ENCODE data around the gene RAB6B. TPM values are rescaled to one million over a fixed set of nuclear protein-coding genes. Genes with fewer than 3 reads are reported as not detected.

Gene RAB6B
- polyA plus RNA-seq, 2 of the 4 experiments (the other 2 are of a cell fraction) = 2.4 to 2.5 TPM

GRCh38 chr3:133854264-133855001 lies 41.2 kb downstream of the RAB6B start:
- POLR2A ChIA-PET = no interaction called here
- no peak for TF ChIP-seq GATA3 (IDR thresholded peaks at IDR 0.05; ENCODE audit: borderline replicate concordance)
- TF ChIP-seq RARB (CRISPR knock-in tag; IDR thresholded peaks at IDR 0.05) = no peak
- TF ChIP-seq EHMT2 (IDR thresholded peaks at IDR 0.05; ENCODE audit: low read depth) = no peak
- no peak for TF ChIP-seq ZC3H11A (IDR thresholded peaks at IDR 0.05)
- no peak for TF ChIP-seq HMGXB4 (CRISPR knock-in tag; IDR thresholded peaks at IDR 0.05; ENCODE audit: borderline replicate concordance)
- TF ChIP-seq E2F6 (IDR thresholded peaks at IDR 0.05; ENCODE audit: borderline replicate concordance, low read depth) = no peak
- no peak for TF ChIP-seq HOXB13 (CRISPR knock-in tag; IDR thresholded peaks at IDR 0.05; ENCODE audit: low read depth)
- TF ChIP-seq CHD4 (IDR thresholded peaks at IDR 0.05; ENCODE audit: borderline replicate concordance) = no peak
- Histone ChIP-seq H3K9me3 (no peaks in the 10 kb centered on the region), H3K4me1 (no peaks in the 10 kb centered on the region), H3K27ac (no peak overlapping the region), H3K4me3 (no peak overlapping the region), H3K4me2 (no peak overlapping the region)
- ATAC-seq = no peak
- CTCF ChIA-PET = interaction anchor here (1.2 to 1.7 kb wide), 2 partner anchors 11 to 22 kb away, joined by 3 to 4 read pairs; no protein-coding TSS in a partner anchor
- WGBS (ENCODE audit: missing lambda C conversion rate) = 58% methylated on average over 5 of the region's 5 CpGs
- FAIRE-seq = no peak
- DNase-seq (ENCODE audit: low read depth in 1 of 2, low spot score in 1 of 2) = no peak

GRCh38 chr3:133853925-133854227 lies 41.8 kb downstream of the RAB6B start:
- 28% methylated on average over 2 of the region's 2 CpGs for WGBS (ENCODE audit: missing lambda C conversion rate)
- no peak for DNase-seq (ENCODE audit: low read depth in 1 of 2, low spot score in 1 of 2)
- TF ChIP-seq NR3C1 (IDR thresholded peaks at IDR 0.05) (no peak), SMC3 (IDR thresholded peaks at IDR 0.05) (no peak), HMGXB4 (CRISPR knock-in tag; IDR thresholded peaks at IDR 0.05; ENCODE audit: borderline replicate concordance) (no peak), PHF8 (IDR thresholded peaks at IDR 0.05; ENCODE audit: borderline replicate concordance, low read depth) (no peak), ZC3H11A (IDR thresholded peaks at IDR 0.05) (no peak), ELK1 (IDR thresholded peaks at IDR 0.05; ENCODE audit: low read depth, low read length) (no peak), MYC (IDR thresholded peaks at IDR 0.05; ENCODE audit: borderline replicate concordance, low read length) (no peak), HOXB13 (CRISPR knock-in tag; IDR thresholded peaks at IDR 0.05; ENCODE audit: low read depth) (no peak), FOSL2 (IDR thresholded peaks at IDR 0.05) (no peak), FOSL2 (CRISPR knock-in tag; IDR thresholded peaks at IDR 0.05) (no peak), SREBF2 (IDR thresholded peaks at IDR 0.05) (no peak), NFE2L2 (conservative IDR thresholded peaks at IDR 0.05; ENCODE audit: low read length) (no peak), CHD4 (IDR thresholded peaks at IDR 0.05; ENCODE audit: borderline replicate concordance) (no peak), FOXS1 (CRISPR knock-in tag; IDR thresholded peaks at IDR 0.05) (no peak), BHLHE40 (IDR thresholded peaks at IDR 0.05; ENCODE audit: low read depth, low read length) (no peak), HOXB5 (CRISPR knock-in tag; IDR thresholded peaks at IDR 0.05) (no peak), HDAC2 (IDR thresholded peaks at IDR 0.05) (no peak)
- POLR2A ChIA-PET = no interaction called here
- no peak for FAIRE-seq
- no peak for ATAC-seq
- H3K4me3 ChIP-seq = no peak overlapping the region
- CTCF ChIA-PET = interaction anchor here (1.2 to 1.7 kb wide), 2 partner anchors 11 to 21 kb away, joined by 3 to 4 read pairs; no protein-coding TSS in a partner anchor
- no peak overlapping the region for H3K27ac ChIP-seq
- H3K4me1 ChIP-seq = no peaks in the 10 kb centered on the region
- H3K4me2 ChIP-seq = no peak overlapping the region
- H3K9me3 ChIP-seq = no peaks in the 10 kb centered on the region
